Liver (tissue), 9 donors: Measurements from ENCODE around the gene ARHGAP32. TPM values are rescaled to one million over a fixed set of nuclear protein-coding genes. Genes with fewer than 3 reads are reported as not detected.

Experiments used
- DNase-seq: peaks from one replicate; pipeline ENCODE4 v3.0.0-alpha.2; 2017; ENCODE audit warnings: low spot score
- H3K27ac ChIP-seq, 2 donors: one replicate each; pipeline ENCODE4 v1.7.0; 2013; ENCODE audit warnings: inconsistent platforms in 2 of 2, low read length in 2 of 2, control low read depth in 1 of 2, low read depth in 1 of 2, mild to moderate bottlenecking in 1 of 2
- H3K27me3 ChIP-seq, 4 donors: one replicate each; pipeline versions ENCODE4 v1.6.1 to v1.7.0; 2013; ENCODE audit warnings: low read length in 3 of 4, inconsistent platforms in 1 of 4, mild to moderate bottlenecking in 1 of 4, moderate library complexity in 1 of 4; ENCODE audit not compliant: control insufficient read depth in 4 of 4, insufficient read depth in 4 of 4
- H3K36me3 ChIP-seq, 4 donors: one replicate each; pipeline versions ENCODE4 v1.6.1 to v1.7.0; 2013; ENCODE audit warnings: low read length in 3 of 4, mild to moderate bottlenecking in 3 of 4, low read depth in 1 of 4, moderate library complexity in 1 of 4; ENCODE audit not compliant: control insufficient read depth in 4 of 4, insufficient read depth in 3 of 4
- H3K4me1 ChIP-seq, 4 donors: one replicate each; pipeline versions ENCODE4 v1.6.1 to v1.7.0; 2013; ENCODE audit warnings: low read length in 3 of 4, mild to moderate bottlenecking in 3 of 4, moderate library complexity in 1 of 4; ENCODE audit not compliant: control insufficient read depth in 4 of 4, insufficient read depth in 4 of 4
- H3K4me3 ChIP-seq, 3 donors: one replicate each; pipeline versions ENCODE4 v1.6.1 to v1.7.0; 2013; ENCODE audit warnings: low read length in 3 of 3, control low read depth in 1 of 3, low read depth in 1 of 3, mild to moderate bottlenecking in 1 of 3
- H3K9ac ChIP-seq, 2 donors: one replicate each; pipeline ENCODE4 v1.7.0; 2013; ENCODE audit warnings: low read length in 2 of 2, mild to moderate bottlenecking in 2 of 2, moderate library complexity in 2 of 2, control low read depth in 1 of 2, low read depth in 1 of 2
- H3K9me3 ChIP-seq, 4 donors: one replicate each; pipeline versions ENCODE4 v1.6.1 to v1.7.0; 2013; ENCODE audit warnings: low read length in 3 of 4; ENCODE audit not compliant: control insufficient read depth in 4 of 4
- EGR1 ChIP-seq, 2 donors: IDR thresholded peaks; 2 replicates each; pipeline ENCODE4 v1.6.1; 2016 to 2018; ENCODE audit warnings: antibody characterized with exemption in 2 of 2, low read depth in 2 of 2
- FOXA2 ChIP-seq: IDR thresholded peaks from 2 replicates; pipeline ENCODE4 v1.6.1; 2016; ENCODE audit warnings: antibody characterized with exemption
- GABPA ChIP-seq, 2 donors: IDR thresholded peaks in 1 of 2; conservative IDR thresholded peaks in 1 of 2; 2 replicates each; pipeline ENCODE4 v1.6.1; 2016; ENCODE audit warnings: antibody characterized with exemption in 2 of 2, mild to moderate bottlenecking in 1 of 2, moderate library complexity in 1 of 2
- HNF4A ChIP-seq, 2 donors: conservative IDR thresholded peaks; 2 replicates each; pipeline ENCODE4 v1.6.1; 2016; ENCODE audit warnings: antibody characterized with exemption in 2 of 2, mild to moderate bottlenecking in 2 of 2
- HNF4G ChIP-seq: IDR thresholded peaks from 2 replicates; pipeline ENCODE4 v1.6.1; 2016; ENCODE audit warnings: antibody characterized with exemption
- JUND ChIP-seq, 2 donors: IDR thresholded peaks; 2 replicates each; pipeline ENCODE4 v1.6.1; 2016; ENCODE audit warnings: antibody characterized with exemption in 2 of 2
- NR2F2 ChIP-seq: IDR thresholded peaks from 2 replicates; pipeline ENCODE4 v1.6.1; 2016; ENCODE audit warnings: antibody characterized with exemption
- RAD21 ChIP-seq, 2 donors: IDR thresholded peaks; 2 replicates each; pipeline ENCODE4 v1.6.1; 2016; ENCODE audit warnings: antibody characterized with exemption in 2 of 2, mild to moderate bottlenecking in 2 of 2
- RXRA ChIP-seq, 2 donors: IDR thresholded peaks; 2 replicates each; pipeline ENCODE4 v1.6.1; 2017 to 2018; ENCODE audit warnings: antibody characterized with exemption in 2 of 2, mild to moderate bottlenecking in 1 of 2
- SP1 ChIP-seq: IDR thresholded peaks from 2 replicates; pipeline ENCODE4 v1.6.1; 2018; ENCODE audit warnings: antibody characterized with exemption, mild to moderate bottlenecking
- TAF1 ChIP-seq: conservative IDR thresholded peaks from 2 replicates; pipeline ENCODE4 v1.6.1; 2016; ENCODE audit warnings: antibody characterized with exemption, mild to moderate bottlenecking
- YY1 ChIP-seq: IDR thresholded peaks from 2 replicates; pipeline ENCODE4 v1.6.1; 2016; ENCODE audit warnings: antibody characterized with exemption, mild to moderate bottlenecking
- WGBS: extraction: QIAGEN DNeasy Blood & Tissue Kit; methylation state at CpG from one replicate; pipeline ENCODE4 v1.1.7; 2013; 5-methylcytosine and 5-hydroxymethylcytosine counted together
- polyA plus RNA-seq, 2 donors: library from polyadenylated mRNA; stranded (reverse) in 1 of 2; unstranded in 1 of 2; fragments of 200-250 nt in 1 of 2; fragments of >200 nt in 1 of 2; fragmentation: Nextera tagmentation in 1 of 2; extraction: Ambion mirVana in 1 of 2; gene quantifications; one replicate each; pipeline versions ENCODE4 v1.2.1 to v1.2.3, GENCODE V29; 2013 to 2015
- total RNA-seq, 2 donors: library from RNA; depleted of rRNA; stranded (reverse); fragments of >200 nt; gene quantifications; one replicate each; pipeline ENCODE4 v1.2.3, GENCODE V29; 2014
- TF ChIP-seq, protein P1 (sequence below): IDR thresholded peaks from 2 replicates; pipeline ENCODE4 v1.6.1; 2016; ENCODE audit warnings: antibody characterized with exemption
- TF ChIP-seq, protein P2 (sequence below): IDR thresholded peaks from 2 replicates; pipeline ENCODE4 v1.6.1; 2016; ENCODE audit warnings: antibody characterized with exemption, mild to moderate bottlenecking
- TF ChIP-seq, protein P3 (sequence below): IDR thresholded peaks from 2 replicates; pipeline ENCODE4 v1.6.1; 2016; ENCODE audit warnings: antibody characterized with exemption
- TF ChIP-seq, protein P4 (sequence below): fragments of 150-350 bp; IDR thresholded peaks from 2 replicates; pipeline ENCODE4 v1.5.1; 2017; ENCODE audit warnings: improper control_type of control experiment, low read depth, low read length; ENCODE audit not compliant: missing input control
- TF ChIP-seq, protein P5 (sequence below): IDR thresholded peaks from 2 replicates; pipeline ENCODE4 v1.6.1; 2016; ENCODE audit warnings: antibody characterized with exemption
- donor health status: healthy.
- donor health status: healthy.
- donor health status: healthy.
- donor health status: healthy.
- donor health status: healthy.

ARHGAP32 gene
- total and polyA plus RNA-seq, 4 donors, result 1.8 to 13.1 (median 2.6) TPM

DNA sequence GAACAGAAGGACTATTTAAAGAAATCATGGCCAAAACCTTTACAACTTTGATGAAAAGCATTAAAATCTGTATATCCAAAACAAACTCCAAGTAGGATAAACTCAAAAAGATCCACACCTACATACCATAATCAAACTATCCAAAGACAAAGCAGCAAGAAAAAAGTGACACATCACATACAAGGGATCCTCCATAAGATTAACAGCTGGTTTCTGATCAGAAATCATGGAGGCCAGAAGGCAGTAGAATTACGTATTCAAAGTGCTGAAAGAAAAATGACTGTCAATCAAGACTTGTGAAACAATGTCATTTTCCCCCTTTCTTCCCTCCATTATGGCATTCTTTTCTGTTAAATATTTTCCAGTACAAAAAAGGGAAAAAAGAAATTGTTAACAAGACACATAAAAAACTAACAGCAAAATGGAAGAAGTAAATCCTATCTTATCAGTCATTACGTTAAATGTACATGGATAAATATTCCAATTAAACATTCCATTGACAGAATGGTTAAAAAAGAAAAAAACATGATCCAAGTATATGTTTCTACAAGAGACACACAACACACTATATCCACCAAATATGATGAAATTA is 34.2 kb upstream of the ARHGAP32 start:
- no peaks in the 10 kb centered on the region for H3K27me3 ChIP-seq
- H3K4me1 ChIP-seq, result peaks cover 4 to 20% (median 11%) of the 10 kb centered on the region in 4 donors
- no peak for DNase-seq
- H3K36me3 ChIP-seq, result no peaks in the 10 kb centered on the region
- TF ChIP-seq HNF4A (conservative IDR thresholded peaks at IDR 0.05) (no peak), RXRA (IDR thresholded peaks at IDR 0.05) (no peak), JUND (IDR thresholded peaks at IDR 0.05) (no peak), EGR1 (IDR thresholded peaks at IDR 0.05; ENCODE audit: low read depth in 2 of 2) (no peak), YY1 (no peak), SP1 (no peak)
- TF ChIP-seq, protein P1, sequence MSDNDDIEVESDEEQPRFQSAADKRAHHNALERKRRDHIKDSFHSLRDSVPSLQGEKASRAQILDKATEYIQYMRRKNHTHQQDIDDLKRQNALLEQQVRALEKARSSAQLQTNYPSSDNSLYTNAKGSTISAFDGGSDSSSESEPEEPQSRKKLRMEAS, result no peak
- TF ChIP-seq, protein P2, sequence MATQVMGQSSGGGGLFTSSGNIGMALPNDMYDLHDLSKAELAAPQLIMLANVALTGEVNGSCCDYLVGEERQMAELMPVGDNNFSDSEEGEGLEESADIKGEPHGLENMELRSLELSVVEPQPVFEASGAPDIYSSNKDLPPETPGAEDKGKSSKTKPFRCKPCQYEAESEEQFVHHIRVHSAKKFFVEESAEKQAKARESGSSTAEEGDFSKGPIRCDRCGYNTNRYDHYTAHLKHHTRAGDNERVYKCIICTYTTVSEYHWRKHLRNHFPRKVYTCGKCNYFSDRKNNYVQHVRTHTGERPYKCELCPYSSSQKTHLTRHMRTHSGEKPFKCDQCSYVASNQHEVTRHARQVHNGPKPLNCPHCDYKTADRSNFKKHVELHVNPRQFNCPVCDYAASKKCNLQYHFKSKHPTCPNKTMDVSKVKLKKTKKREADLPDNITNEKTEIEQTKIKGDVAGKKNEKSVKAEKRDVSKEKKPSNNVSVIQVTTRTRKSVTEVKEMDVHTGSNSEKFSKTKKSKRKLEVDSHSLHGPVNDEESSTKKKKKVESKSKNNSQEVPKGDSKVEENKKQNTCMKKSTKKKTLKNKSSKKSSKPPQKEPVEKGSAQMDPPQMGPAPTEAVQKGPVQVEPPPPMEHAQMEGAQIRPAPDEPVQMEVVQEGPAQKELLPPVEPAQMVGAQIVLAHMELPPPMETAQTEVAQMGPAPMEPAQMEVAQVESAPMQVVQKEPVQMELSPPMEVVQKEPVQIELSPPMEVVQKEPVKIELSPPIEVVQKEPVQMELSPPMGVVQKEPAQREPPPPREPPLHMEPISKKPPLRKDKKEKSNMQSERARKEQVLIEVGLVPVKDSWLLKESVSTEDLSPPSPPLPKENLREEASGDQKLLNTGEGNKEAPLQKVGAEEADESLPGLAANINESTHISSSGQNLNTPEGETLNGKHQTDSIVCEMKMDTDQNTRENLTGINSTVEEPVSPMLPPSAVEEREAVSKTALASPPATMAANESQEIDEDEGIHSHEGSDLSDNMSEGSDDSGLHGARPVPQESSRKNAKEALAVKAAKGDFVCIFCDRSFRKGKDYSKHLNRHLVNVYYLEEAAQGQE, result no peak
- TF ChIP-seq, protein P3, sequence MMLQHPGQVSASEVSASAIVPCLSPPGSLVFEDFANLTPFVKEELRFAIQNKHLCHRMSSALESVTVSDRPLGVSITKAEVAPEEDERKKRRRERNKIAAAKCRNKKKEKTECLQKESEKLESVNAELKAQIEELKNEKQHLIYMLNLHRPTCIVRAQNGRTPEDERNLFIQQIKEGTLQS, result no peak
- H3K4me3 ChIP-seq, result no peak overlapping the region
- H3K9me3 ChIP-seq, result peaks cover 0 to 9% (median 4%) of the 10 kb centered on the region in 4 donors
- no peak overlapping the region for H3K9ac ChIP-seq
- 96% methylated on average over 2 of the region's 2 CpGs for WGBS
- H3K27ac ChIP-seq, result no peak overlapping the region

DNA sequence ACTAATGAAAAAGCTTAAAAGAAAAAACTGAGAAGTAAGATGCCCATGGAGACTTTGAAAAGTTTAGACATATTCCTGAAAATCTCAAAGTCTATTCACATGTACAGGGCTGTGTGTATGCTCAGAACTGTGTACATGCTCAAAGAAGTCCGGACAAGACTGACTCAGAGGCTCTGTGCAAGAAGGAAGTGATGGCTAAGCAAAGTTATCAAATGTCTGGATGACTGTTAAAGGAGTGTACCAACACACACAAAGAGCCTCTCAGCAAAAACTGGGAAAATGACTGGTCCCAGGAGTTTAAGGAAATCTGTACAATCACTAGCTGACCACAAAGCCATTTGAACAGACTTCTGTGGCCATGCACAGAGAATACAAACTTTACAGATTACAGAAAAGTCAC is 33.1 kb upstream of the ARHGAP32 start:
- Histone ChIP-seq H3K9me3 (peaks cover 0 to 9% (median 4%) of the 10 kb centered on the region in 4 donors), H3K4me1 (peaks cover 4 to 20% (median 11%) of the 10 kb centered on the region in 4 donors), H3K9ac (no peak overlapping the region), H3K27ac (no peak overlapping the region), H3K27me3 (no peaks in the 10 kb centered on the region), H3K4me3 (no peak overlapping the region), H3K36me3 (no peaks in the 10 kb centered on the region)
- 89% methylated on average over 1 of the region's 1 CpG for WGBS
- TF ChIP-seq RAD21 (IDR thresholded peaks at IDR 0.05) (no peak), EGR1 (IDR thresholded peaks at IDR 0.05; ENCODE audit: low read depth in 2 of 2) (no peak), HNF4G (no peak), NR2F2 (no peak), TAF1 (no peak), SP1 (no peak), YY1 (no peak), RXRA (IDR thresholded peaks at IDR 0.05) (no peak), GABPA (IDR thresholded peaks at IDR 0.05 in 1 of 2, conservative IDR thresholded peaks at IDR 0.05 in 1 of 2) (no peak), FOXA2 (no peak)
- TF ChIP-seq, protein P1, result no peak
- TF ChIP-seq, protein P3, result no peak
- TF ChIP-seq, protein P2, result no peak
- TF ChIP-seq, protein P4, sequence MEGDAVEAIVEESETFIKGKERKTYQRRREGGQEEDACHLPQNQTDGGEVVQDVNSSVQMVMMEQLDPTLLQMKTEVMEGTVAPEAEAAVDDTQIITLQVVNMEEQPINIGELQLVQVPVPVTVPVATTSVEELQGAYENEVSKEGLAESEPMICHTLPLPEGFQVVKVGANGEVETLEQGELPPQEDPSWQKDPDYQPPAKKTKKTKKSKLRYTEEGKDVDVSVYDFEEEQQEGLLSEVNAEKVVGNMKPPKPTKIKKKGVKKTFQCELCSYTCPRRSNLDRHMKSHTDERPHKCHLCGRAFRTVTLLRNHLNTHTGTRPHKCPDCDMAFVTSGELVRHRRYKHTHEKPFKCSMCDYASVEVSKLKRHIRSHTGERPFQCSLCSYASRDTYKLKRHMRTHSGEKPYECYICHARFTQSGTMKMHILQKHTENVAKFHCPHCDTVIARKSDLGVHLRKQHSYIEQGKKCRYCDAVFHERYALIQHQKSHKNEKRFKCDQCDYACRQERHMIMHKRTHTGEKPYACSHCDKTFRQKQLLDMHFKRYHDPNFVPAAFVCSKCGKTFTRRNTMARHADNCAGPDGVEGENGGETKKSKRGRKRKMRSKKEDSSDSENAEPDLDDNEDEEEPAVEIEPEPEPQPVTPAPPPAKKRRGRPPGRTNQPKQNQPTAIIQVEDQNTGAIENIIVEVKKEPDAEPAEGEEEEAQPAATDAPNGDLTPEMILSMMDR, result no peak
- TF ChIP-seq, protein P5, sequence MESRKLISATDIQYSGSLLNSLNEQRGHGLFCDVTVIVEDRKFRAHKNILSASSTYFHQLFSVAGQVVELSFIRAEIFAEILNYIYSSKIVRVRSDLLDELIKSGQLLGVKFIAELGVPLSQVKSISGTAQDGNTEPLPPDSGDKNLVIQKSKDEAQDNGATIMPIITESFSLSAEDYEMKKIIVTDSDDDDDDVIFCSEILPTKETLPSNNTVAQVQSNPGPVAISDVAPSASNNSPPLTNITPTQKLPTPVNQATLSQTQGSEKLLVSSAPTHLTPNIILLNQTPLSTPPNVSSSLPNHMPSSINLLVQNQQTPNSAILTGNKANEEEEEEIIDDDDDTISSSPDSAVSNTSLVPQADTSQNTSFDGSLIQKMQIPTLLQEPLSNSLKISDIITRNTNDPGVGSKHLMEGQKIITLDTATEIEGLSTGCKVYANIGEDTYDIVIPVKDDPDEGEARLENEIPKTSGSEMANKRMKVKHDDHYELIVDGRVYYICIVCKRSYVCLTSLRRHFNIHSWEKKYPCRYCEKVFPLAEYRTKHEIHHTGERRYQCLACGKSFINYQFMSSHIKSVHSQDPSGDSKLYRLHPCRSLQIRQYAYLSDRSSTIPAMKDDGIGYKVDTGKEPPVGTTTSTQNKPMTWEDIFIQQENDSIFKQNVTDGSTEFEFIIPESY, result no peak
- no peak for DNase-seq
